HepG2 (cell line): ENCODE measurements around the gene IL27RA. TPM values are rescaled to one million over a fixed set of nuclear protein-coding genes. Genes with fewer than 3 reads are reported as not detected.

Experiments used
- ATF3 ChIP-seq: sonication (generic); formaldehyde crosslinking; IDR thresholded peaks from 2 replicates; pipeline ENCODE4 v1.4.0; 2020; ENCODE audit warnings: missing genetic modification reagents
- BCLAF1 ChIP-seq: fragments of 450-650 bp; IDR thresholded peaks from 2 replicates; pipeline ENCODE4 v1.6.1; 2017; ENCODE audit warnings: mild to moderate bottlenecking
- FOSL1 ChIP-seq: sonication (generic); formaldehyde crosslinking; IDR thresholded peaks from 2 replicates; pipeline ENCODE4 v1.9.0; 2021; ENCODE audit warnings: missing genetic modification reagents, borderline replicate concordance
- HOMEZ ChIP-seq: IDR thresholded peaks from 2 replicates; pipeline ENCODE4 v1.6.1; 2016; ENCODE audit warnings: low read depth
- MAX ChIP-seq: IDR thresholded peaks from 2 replicates; pipeline ENCODE4 v1.6.1; 2012; ENCODE audit warnings: inconsistent platforms
- RNF219 ChIP-seq: sonication (generic); formaldehyde crosslinking; IDR thresholded peaks from 2 replicates; pipeline ENCODE4 v1.5.0; 2020; ENCODE audit warnings: mild to moderate bottlenecking, missing genetic modification reagents
- TEAD2 ChIP-seq: sonication (generic); formaldehyde crosslinking; IDR thresholded peaks from 2 replicates; pipeline ENCODE4 v1.9.0; 2021; ENCODE audit warnings: missing genetic modification reagents
- ZBTB25 ChIP-seq: IDR thresholded peaks from 2 replicates; pipeline ENCODE4 v1.6.1; 2018; ENCODE audit warnings: missing genetic modification reagents
- ZBTB46 ChIP-seq: sonication (generic); formaldehyde crosslinking; IDR thresholded peaks from 2 replicates; pipeline ENCODE4 v1.4.0; 2020; ENCODE audit warnings: mild to moderate bottlenecking, missing genetic modification reagents, borderline replicate concordance
- ZNF33A ChIP-seq: sonication (generic); formaldehyde crosslinking; IDR thresholded peaks from 2 replicates; pipeline ENCODE4 v1.5.1; 2020; ENCODE audit warnings: missing genetic modification reagents, mild to moderate bottlenecking, moderate library complexity, borderline replicate concordance
- ZNF580 ChIP-seq: IDR thresholded peaks from 2 replicates; pipeline ENCODE4 v1.6.1; 2016; ENCODE audit warnings: low read depth, borderline replicate concordance
- ZNF879 ChIP-seq: sonication (generic); formaldehyde crosslinking; IDR thresholded peaks from 2 replicates; pipeline ENCODE4 v1.8.1; 2023; ENCODE audit warnings: missing genetic modification reagents
- ZSCAN22 ChIP-seq: sonication (generic); formaldehyde crosslinking; IDR thresholded peaks from 2 replicates; pipeline ENCODE4 v1.4.0; 2020; ENCODE audit warnings: mild to moderate bottlenecking, missing genetic modification reagents
- ZXDC ChIP-seq: sonication (generic); formaldehyde crosslinking; IDR thresholded peaks from 2 replicates; pipeline ENCODE4 v1.5.0; 2020; ENCODE audit warnings: mild to moderate bottlenecking, missing genetic modification reagents
- polyA plus RNA-seq, 8 experiments: library from polyadenylated mRNA; depleted of rRNA in 3 of 8; stranded (reverse) in 7 of 8; unstranded in 1 of 8; fragments of >200 nt; fragmentation: Illumina TruSeq in 4 of 8; extraction: Trizol in 4 of 8; gene quantifications; 2 replicates each; pipeline versions ENCODE4 v1.2.1 to v1.2.3, GENCODE V29; 2011 to 2016; ENCODE audit warnings: low read depth in 4 of 8, missing spikeins in 1 of 8, mixed read lengths in 1 of 8; ENCODE audit not compliant: insufficient read depth in 1 of 8
- total RNA-seq, 5 experiments: library from RNA; depleted of rRNA; stranded (reverse); fragments of >200 nt; fragmentation: Illumina TruSeq; extraction: Trizol; gene quantifications; 2 replicates each; pipeline ENCODE4 v1.2.3, GENCODE V29; 2016; ENCODE audit warnings: low read depth in 1 of 5

IL27RA gene
- total and polyA plus RNA-seq, 2 of the 13 experiments (the other 11 are each of a cell fraction or from before 2014, with no cell fraction given), result 3.5 to 8.1 TPM

GRCh38 chr19:14061081-14061749, 29.7 kb downstream of the IL27RA start (continued):
- TF ChIP-seq MAX (no peak), BCLAF1 (no peak), TEAD2 (CRISPR knock-in tag) (no peak), ZXDC (no peak), ZNF879 (CRISPR knock-in tag) (no peak), RNF219 (no peak), ZNF33A (no peak), HOMEZ (CRISPR knock-in tag) (peak; percentile 61; the same call in 1 of the 2 replicates), ZSCAN22 (CRISPR knock-in tag) (no peak), ZBTB25 (CRISPR knock-in tag) (peak; percentile 28; the same call in 1 of the 2 replicates), FOSL1 (CRISPR knock-in tag) (no peak), ZNF580 (no peak), ATF3 (CRISPR knock-in tag) (no peak), ZBTB46 (CRISPR knock-in tag) (no peak)
